ENCODE data around the gene PARVB.
"Not testable (repeated sequence)": the region's sequence is repeated elsewhere in the genome, so short reads cannot be mapped to it uniquely, and the experiment has no call there.

Gene PARVB

DNA sequence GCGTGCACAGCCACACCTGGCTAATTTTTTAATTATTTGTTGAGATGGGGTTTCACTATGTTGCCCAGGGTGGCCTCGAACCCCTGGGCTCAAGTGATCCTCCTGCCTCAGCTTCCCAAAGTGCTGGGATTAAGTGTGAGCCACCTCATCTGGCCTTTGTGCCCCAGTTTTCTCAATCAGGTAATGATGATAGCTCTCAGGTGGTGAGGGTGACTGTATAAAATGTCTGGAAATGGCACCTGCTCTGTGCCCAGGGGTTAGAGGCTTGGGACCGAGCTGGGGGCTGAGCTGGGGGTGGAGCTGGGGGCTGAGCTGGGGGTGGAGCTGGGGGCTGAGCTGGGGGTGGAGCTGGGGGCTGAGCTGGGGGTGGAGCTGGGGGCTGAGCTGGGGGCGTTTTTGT, 32.5 kb downstream of the PARVB start:
- DNase-seq (ENCODE audit: low spot score) = not testable (repeated sequence)

DNA sequence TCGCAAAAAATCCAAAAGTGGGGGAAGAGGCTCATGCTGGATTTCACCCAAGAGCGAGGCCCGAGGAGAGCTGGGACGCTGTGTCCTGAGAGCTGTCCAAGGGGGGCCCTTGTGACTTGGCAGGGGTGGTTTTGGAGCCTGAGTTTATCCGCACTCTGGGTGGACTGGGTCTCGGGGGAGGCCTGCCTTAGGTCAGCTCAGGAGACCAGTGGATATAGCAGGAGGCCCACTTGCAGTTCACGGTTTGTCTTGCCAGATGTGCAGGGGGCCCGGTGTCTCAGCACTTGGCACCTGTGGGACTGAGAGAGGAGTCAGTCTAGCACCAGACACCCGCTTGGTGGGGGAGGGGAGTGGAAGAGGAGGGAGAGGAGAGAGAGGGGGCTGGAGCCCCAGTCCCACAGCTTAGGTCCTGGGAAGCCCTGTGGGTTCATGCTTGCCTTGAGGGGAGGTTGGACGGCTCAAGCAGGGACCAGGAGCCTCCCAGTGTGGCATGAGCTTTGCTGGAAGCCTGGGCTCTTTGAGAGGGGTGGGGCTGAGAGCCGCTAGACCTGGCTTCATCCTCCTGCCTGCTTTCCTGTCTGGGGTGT, 33.4 kb downstream of the PARVB start:
- DNase-seq (ENCODE audit: low spot score) = no peak

DNA sequence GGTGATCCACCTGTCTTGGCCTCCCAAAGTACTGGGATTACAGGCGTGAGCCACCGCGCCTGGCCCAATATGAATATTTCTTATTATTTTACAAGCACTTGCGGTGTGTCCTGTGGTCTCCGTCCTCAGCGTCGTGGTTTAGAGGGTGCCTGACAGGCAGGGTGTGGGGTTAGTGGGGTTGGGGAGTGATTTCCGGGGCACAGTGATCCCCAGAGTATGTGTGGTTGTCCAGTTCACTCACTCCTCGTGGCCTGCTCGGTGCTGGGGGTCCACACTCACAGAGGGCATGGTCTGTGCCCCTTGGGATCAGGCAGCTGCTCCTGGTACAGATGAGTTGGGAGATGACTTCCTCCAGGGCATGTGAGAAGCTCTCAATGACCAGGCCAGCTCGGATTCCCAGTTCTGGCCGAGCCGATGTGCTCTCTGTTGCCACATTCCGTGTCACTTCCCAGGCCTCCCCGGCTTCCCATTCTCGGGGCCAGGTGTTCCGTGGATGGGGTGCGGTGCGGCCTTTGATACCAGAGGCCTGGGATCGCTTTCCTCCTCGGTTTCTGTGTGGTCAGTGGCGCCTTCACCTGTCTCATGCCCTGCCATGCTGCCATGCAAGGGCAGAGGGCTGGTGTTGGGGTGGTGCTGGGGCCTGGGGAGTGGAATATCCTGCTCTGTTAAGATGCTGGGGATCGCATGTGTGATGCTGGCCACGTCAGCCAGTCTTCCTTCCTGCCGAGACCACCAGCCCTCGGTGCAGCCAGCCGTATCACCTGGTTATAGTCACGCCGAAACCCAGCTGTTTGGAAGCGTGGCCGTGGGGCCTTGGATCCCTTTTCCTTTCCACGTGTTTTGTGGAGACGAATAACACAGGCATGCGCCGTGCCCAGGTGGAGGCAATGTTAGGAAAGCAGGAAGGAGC, 39.6 kb downstream of the PARVB start:
- no peak for DNase-seq (ENCODE audit: low spot score)

DNA sequence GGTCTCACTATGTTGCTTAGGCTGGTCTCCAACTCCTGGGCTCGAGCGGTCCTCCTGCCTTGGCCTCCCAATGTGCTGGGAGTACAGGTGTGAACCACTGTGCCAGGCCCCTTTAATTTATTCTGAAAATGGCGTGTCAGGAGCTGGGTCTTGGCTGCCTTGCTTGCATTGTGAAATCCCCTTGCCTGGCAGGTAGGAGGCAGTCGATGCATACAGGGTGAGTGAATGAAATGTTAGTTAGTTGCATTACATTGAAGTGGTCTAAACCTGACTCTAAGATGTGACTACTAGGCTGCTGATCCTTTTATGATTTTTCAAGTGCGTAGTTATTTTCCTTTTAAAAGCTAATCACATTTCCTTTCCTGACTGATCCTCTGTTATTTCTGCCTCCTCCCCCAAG, 42.9 kb downstream of the PARVB start:
- no peak for DNase-seq (ENCODE audit: low spot score)

DNA sequence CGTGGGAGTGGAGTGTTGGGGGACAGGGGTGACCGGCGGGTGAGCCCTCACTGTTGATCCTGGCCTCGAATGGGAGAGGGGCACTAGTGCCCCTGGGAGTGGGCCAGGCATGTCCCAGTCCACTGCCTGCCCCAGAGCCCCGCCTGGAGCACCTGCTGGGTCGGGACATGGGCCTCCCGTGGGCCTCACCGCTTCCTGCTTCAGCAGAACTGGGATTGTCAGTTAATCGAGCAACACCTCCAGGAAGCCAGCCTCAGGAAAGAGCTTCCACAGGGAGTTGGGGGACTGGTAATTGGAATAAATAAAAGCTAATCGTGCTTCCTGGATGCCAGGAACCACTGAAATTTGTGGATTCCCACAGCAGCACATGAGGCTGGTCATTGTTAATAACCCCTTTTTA, 43.8 kb downstream of the PARVB start:
- no peak for DNase-seq (ENCODE audit: low spot score)

DNA sequence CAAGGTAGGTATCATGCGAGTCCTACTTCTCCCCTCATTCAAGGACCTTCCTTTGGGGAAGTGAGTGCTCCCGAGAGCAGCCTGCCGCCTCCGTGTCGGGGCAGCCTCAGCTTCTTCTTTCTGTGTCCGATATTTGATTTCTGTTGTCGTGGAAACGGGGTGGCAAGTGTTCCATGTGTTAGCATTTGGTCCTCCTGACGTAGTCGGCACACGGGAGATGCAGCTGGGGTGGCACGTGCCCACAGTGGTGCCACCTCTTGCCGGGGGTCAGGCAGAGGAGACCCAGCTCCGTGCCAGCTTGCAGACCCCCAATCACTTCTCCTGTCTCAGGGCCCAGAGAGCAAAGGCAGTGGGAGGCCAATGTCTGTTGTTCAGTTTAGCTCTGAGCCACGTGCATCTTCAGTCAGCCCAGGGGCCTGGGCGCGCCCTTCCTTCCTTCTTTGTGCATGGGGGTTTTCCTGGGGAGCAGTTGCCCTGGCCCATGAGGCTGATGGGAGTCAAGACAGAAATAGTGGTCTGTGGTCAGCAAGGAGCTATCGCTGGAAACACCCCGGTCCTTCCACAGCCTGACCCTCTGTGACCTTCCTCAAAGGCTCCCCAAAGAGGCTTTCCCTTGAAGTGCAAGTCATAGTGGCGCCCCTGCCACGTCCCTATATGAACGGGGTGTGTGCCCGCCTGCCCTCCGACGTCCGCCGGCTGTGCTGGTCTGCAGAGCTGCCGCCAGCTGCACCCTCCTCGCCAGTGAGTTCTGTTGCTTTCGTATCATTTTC, 44.5 kb downstream of the PARVB start:
- peak; percentile 10 for DNase-seq (ENCODE audit: low spot score)

DNA sequence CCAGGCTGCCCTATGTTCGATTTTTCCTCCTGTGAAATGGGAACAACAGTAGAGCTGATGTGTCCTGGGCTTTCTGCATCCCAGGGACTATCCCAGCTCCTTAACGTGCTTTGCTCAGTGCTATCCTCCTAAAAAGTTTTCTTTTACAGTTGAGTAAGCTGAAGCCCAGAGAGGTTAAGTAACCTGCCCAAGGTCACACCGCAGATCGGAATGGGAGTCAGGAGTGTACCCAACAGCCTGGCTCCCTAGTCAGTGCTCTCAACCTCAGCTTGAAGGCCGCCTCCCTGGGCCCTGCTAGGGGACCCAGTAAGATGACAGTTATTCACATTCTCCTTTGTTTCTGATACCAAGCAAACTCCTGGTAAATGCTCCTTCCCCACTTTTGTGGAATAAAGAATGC, 45.9 kb downstream of the PARVB start:
- DNase-seq (ENCODE audit: low spot score) = no peak

DNA sequence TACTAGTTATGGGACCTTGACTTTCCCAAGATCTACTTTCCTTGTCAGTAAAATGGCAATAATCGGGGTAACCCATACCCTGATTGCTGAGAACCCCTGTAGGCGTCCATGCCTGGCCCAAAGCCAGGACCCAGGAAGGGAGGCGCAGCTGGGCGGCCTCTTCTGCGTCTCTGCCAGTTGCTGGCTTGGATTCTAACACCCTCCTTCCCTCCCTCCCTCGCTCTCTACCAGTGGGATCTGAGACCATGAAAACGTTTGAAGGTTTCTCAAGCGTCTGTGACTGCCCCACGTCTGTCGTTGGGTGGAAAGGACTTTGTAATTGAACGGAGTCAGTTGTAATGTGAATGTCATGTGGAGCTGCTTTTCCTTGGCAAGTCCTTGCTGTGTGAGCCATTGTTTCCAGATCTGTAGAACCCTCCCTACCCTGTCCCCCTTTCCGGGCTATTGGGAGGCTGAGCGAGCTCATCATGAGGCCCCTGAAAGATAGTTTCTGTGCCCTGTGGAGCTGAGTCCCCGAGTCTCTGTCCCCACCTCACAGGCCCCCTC, 47.8 kb downstream of the PARVB start:
- no peak for DNase-seq (ENCODE audit: low spot score)

DNA sequence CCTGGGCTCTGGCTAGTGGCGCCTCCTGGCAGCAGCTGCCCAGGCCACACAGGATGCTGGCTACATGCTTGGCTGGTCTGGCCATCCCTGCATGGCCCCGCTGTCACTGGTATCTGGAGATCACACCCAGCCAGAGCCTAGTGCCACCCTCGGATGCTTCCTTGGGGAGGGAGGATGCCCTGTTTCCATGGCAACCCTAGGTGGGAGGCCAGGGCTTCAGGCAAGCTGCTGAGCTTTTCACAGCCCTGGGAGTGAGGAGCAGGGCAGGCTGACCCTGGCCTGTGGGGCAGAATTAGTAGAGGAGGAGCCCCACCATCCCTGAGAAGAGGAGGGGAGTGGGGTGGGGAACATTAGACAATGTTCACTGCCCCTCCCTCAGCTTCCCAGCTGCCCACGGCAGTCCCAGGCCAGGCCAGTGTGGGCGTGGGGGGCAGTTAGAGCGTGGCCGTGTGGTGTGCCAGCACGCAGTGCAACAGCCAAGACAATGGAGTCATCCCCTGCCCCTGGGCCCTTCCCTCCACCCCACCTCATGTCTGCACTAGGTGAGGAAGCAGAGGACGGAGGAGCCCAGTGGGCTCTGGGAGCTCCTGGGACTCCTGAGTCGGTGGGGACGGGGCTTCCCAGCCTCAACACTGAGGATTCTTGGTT, 50.4 kb downstream of the PARVB start:
- no peak for DNase-seq (ENCODE audit: low spot score)

DNA sequence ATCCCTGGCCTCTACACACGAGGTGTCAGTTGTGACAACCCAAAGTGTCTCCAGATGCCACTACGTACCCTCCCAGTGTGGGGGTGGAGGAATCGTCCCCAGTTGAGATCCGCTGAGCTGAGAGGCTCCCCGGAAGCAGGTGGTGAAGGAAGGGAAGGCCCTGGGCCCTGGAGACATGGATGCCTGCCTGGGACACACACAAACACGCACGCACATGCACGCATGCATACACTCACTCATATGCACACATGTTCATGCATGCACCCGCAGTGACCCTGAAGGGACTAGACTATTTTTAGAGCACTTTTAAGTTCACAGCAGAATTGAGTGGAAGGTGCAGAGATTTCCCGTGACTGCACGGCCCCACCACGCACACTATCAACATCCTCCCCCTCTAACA, 50.9 kb downstream of the PARVB start:
- no peak for DNase-seq (ENCODE audit: low spot score)

DNA sequence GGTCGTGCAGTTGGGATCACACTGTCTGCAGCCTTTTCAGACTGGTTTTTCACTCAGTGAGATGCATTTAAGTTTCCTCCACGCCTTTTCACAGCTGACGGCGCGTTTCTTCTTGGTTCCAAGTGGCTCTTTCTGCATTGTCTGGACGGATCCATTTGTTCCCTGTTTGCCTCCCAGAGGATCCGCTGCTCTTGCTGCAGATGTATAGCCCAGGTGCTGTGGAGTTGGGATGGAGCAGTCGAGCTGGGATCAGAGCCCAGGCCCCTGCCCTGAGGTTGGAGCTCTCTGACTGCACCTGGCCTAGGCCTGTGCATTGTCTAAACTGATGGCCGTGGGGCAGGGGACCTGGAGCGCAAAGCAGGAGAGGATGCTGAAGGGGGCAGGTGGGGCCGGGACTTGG, 51.6 kb downstream of the PARVB start:
- no peak for DNase-seq (ENCODE audit: low spot score)

DNA sequence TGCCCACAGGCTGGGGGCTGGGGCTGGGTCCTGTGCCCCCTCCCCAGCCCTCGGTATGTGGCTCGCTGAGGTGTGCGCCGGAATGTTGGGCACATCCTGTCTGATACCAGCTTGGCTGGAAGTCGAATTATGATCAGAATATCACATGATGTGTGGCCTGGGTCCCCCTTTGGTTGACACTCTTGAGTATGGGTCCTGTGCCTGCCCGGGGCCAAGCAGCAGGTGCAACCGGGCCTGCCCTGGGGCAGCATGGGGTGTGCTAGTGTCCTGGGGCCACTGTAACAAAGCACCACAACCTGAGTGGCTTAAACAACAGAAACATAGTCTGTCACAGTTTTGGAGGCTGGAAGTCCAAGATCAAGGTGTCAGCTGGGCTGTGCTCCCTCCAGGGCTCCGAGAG, 52.7 kb downstream of the PARVB start:
- no peak for DNase-seq (ENCODE audit: low spot score)

DNA sequence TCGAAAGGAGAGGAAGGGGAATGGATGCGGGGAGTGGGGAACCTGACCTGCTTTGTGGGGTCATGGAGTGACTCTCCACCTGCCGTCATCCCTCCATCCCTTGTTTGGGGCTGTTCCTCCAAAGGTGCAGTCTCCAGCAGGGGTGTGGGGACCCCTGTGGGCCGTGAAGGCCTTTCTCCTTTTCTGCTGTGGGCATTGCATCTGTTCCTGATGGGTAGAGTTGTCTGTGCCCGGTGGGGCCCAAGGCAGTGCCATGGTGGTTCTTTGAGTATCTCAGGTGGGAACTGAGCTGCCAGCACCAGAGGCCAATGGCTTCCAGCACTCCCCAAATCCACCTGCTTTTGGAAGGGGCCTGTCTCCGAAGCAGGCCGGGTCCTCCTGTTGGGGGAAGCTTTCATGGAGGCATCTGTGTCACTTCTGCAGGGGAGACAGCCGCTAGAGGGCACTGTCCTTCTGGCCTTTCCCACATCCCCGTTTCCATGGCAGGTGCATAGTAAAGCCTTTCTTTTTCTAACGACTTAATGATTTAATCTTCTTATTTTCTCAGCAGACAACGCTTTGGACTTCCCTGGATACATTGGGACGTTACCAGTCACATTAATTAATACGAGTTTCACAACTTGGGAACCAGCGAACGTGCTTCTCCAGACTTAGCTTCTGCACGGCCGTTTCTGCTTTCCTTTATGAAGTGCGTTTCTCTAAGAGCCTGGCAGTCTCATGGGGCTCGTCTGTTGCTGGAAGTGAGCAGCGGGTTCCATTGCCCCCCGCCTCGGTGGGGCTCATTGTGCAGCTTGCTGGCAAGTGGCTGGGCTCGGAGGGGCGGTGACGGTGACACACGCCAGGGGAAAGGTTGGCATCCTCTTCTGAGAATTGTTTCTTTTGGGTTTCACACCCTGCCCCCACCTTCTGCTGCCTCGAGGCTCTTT, 57.1 kb downstream of the PARVB start:
- DNase-seq (ENCODE audit: low spot score) = peak; percentile 65

DNA sequence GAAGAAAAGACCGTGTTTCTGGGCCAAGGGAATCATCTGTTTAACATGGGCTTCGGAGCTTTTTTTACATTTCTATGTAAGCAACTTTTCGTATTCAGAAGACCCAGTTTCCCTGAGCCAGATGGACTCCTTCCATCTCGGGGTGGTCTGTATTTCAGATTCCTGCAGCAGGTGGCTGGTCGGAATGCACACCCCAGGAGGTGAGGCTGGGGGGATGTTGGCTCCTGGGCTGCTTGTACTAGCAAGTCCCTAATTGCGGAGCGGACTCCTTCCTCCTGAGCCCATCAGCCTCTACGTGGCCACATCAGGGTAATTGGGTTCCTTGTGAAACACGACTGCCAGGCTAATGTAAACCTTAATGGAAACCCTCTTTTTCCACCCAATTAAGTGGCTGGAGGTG, 58.7 kb downstream of the PARVB start:
- no peak for DNase-seq (ENCODE audit: low spot score)

DNA sequence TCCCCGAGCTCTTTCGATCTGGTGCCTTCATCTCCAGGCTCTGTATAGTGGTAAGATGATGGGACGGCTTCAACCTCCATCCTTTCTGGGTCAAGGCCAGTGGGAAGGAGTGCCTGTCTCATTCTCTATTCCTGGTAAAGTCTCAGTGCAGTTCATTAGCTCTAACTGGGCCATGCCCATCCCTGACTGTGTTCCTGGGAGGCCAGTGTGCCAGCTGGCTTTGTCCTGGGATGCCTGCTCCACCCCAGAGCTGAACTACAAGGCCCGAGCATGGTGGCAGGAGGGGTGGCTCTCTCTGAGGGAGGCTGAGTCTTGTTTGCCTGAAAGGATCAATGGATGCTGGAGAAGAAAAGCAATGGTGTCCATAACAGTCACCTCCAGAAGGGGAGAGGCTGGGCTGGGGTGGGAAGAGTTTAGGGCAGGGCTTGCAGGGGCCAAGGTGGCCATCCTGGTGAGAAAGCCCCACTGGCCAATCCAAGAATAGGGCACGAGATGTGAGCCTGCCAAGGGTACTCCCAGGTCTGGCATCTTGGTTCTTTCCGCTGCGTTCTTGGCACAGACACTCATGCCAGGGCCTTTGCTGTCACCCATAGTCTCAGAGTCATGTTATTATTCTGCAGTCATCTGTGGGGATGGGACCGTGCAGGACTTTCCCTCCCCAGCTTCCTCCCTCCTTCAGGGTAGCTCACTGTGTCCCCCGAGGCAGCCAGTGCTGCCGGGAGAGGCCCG, 60.1 kb downstream of the PARVB start:
- DNase-seq (ENCODE audit: low spot score) = no peak

DNA sequence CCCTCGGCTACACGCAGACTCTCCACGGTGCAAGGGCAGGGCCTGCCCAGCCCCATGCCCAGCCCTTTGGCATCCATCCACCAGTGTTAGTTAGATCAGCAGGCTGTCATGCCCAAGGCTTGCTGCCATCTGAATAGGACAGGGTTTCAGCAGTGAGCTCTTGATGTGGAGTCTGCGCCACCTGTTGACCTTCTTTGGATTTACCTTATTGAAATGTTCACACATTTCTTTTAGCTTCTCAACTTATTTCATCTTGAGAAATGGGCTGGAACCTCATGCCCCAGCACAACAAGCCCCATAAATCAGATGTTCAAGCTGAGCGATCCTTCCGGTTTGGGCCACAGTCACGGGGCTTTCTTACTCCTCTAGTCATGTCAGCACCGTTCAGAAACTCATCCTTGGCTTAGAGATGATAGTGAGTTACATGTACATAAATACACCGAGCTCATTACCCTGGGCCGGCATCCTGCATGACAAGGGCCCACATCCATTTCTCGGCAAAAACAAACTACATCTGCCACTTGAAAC, 61.7 kb downstream of the PARVB start:
- peak; percentile 40 for DNase-seq (ENCODE audit: low spot score)

DNA sequence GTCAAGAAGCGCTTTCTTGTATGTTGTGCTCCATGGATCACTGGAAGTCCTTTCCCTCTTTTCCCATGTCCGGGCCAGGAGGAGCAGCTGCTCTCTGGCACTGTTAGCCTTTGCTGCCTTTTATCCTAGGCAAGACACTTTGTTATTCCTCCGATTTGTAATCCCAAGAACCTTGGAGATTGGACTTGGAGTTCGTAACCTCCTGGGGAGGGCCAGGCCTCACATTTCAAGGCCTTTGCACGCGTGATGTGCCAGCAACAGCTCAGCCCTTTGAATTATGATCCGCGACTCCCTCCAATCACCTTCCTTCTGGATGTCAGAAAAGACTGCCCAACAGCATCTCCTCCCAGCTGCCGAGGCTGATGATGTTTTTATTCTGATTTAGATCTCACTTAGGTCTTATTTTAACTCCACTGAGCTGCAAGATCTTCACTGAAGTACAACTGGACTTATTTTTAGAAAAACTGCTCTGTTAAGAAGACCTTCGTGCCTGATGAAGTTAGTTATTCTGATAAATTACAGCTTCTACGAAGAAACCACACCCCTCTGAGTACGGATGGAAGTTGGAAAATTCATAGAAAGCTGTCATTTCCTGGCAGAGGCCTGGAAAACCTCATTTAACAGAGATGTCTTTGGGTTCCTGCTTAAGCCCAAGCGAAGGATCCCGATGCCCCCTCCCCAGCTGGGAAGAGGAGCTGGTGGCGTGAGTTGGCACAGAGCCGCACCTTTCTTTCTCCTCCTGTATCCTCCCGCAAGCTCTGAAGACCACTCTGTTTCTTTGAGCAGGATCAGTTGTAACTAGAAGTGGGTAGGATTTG, 62.4 kb downstream of the PARVB start:
- DNase-seq (ENCODE audit: low spot score) = no peak

DNA sequence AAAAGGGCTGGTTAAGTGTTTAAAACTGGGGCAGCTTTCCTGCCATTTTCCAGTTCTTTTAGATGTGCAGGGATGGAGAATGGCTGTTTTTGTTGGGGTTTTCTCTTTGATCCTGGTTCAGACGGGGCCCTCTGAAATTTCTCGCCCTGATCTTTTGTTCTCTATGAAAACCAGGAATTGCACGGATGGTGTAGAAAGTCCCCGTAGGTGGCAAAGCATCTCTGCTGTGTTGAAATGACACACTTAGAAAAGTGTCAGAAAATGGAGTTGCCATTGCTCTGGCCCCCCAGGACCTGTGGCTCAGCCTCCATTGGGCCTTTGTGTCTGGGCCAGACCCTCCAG, 63.0 kb downstream of the PARVB start:
- no peak for DNase-seq (ENCODE audit: low spot score)

DNA sequence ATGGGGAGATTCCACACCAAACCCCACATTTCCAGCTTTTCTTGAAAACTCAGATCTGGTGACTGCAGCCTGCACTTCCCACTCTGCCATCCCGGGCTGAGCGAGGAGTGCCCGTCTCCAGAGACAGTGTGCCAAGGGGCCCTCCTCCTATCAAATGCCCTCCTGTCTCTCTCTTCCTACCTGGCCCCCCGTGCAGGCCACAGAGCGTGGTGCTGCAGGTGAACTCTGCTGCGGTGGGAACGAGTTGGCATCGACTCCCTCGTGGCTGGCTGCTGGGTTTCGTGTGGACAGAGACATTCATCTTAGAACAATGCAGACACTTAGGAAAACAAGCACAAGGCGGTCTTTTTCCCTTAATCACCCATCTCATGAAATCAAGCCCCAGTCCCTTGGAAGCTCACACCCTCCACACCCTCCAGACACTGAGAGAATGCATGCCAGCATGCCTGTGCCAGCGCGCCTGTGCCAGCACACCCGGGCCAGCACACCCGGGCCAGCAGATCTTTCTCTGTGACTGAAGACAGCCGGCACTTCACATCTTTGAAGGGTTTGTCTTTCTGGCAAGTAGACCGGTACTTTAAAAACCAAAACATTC, 65.0 kb downstream of the PARVB start:
- DNase-seq (ENCODE audit: low spot score) = no peak

Data from CD4-positive, alpha-beta T cell treated with Interleukin-15 for 4 hours (primary cell).